Thyroid gland (tissue), 4 donors: ENCODE data around the gene CALHM2.

Source experiments
- POLR2A ChIP-seq, 2 donors: fragments of 450-650 bp; IDR thresholded peaks; one replicate each; pipeline ENCODE4 v1.6.1; 2017; ENCODE audit warnings: antibody characterized with exemption in 2 of 2, mild to moderate bottlenecking in 2 of 2, moderate library complexity in 1 of 2
- TF ChIP-seq, protein P1 (sequence below), 6 experiments: fragments of 200-600 bp in 3 of 6; fragments of 450-650 bp in 3 of 6; sonication (generic) in 3 of 6; IDR thresholded peaks; one replicate each; pipeline ENCODE4 v1.5.1; 2016 to 2019; ENCODE audit warnings: antibody characterized with exemption in 6 of 6, mild to moderate bottlenecking in 2 of 6, inconsistent platforms in 1 of 6, moderate library complexity in 1 of 6

DNA sequence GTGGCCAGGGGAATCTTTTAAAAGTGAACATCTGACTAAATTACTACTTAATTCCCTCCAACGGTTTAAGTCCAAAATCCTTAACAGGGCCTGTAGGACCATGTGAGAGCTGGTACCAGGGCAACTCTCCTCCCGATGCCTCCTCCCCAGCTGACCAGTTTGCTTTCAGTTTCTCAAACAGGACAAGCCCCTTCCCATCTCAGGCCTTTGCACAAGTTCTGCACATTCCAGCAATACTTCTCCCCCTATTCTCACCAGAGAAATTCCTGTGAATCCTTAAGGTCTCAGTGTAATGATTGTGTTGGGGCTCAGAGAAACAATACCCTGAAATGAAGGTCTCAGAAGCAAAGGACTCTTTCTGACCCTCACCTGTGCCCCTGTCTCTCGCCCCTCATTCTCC lies 14.6 kb upstream of the CALHM2 start:
- TF ChIP-seq, protein P1, sequence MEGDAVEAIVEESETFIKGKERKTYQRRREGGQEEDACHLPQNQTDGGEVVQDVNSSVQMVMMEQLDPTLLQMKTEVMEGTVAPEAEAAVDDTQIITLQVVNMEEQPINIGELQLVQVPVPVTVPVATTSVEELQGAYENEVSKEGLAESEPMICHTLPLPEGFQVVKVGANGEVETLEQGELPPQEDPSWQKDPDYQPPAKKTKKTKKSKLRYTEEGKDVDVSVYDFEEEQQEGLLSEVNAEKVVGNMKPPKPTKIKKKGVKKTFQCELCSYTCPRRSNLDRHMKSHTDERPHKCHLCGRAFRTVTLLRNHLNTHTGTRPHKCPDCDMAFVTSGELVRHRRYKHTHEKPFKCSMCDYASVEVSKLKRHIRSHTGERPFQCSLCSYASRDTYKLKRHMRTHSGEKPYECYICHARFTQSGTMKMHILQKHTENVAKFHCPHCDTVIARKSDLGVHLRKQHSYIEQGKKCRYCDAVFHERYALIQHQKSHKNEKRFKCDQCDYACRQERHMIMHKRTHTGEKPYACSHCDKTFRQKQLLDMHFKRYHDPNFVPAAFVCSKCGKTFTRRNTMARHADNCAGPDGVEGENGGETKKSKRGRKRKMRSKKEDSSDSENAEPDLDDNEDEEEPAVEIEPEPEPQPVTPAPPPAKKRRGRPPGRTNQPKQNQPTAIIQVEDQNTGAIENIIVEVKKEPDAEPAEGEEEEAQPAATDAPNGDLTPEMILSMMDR (IDR thresholded peaks at IDR 0.05), result no peak
- TF ChIP-seq POLR2A (IDR thresholded peaks at IDR 0.05), result no peak
